ENCODE measurements around the gene RIN2.

The RIN2 gene

GRCh38 chr20:19720991-19721390, 37.1 kb upstream of the RIN2 start:
- Histone ChIP-seq H3K9me3 (ENCODE audit: insufficient read depth, low read depth, low read length) (peaks cover 4% of the 10 kb centered on the region; the same call in 1 of the 2 replicates), H3K9me2 (replicated peaks; ENCODE audit: low read depth, low read length) (no peaks in the 10 kb centered on the region), H3K4me3 (ENCODE audit: low read length, poor library complexity, severe bottlenecking) (no peak overlapping the region), H3K27me3 (ENCODE audit: insufficient read depth, low read length, poor library complexity, severe bottlenecking) (no peaks in the 10 kb centered on the region), H3K9ac (ENCODE audit: low read depth, low read length, poor library complexity, severe bottlenecking) (no peak overlapping the region), H3K4me2 (ENCODE audit: low read depth, low read length, poor library complexity, severe bottlenecking) (no peak overlapping the region), H4K20me1 (ENCODE audit: insufficient read depth, low read length, poor library complexity, severe bottlenecking) (no peaks in the 10 kb centered on the region), H3K4me1 (ENCODE audit: insufficient read depth, low read length, poor library complexity, severe bottlenecking) (no peaks in the 10 kb centered on the region), H2AFZ (ENCODE audit: low read length) (no peak overlapping the region), H3K36me3 (ENCODE audit: insufficient read depth, low read length) (no peaks in the 10 kb centered on the region), H3K79me2 (ENCODE audit: insufficient read depth, low read length) (no peaks in the 10 kb centered on the region), H3F3A (ENCODE audit: low read depth) (no peaks in the 10 kb centered on the region)
- no peak for TF ChIP-seq EZH2phosphoT487 (IDR thresholded peaks at IDR 0.05; ENCODE audit: borderline replicate concordance)
- no peak for TF ChIP-seq CTCF (conservative IDR thresholded peaks at IDR 0.05; ENCODE audit: low read length)

- Histone ChIP-seq H3K9me2 (replicated peaks; ENCODE audit: low read depth, low read length) (no peaks in the 10 kb centered on the region), H3K4me3 (ENCODE audit: low read length, poor library complexity, severe bottlenecking) (no peak overlapping the region), H3K36me3 (ENCODE audit: insufficient read depth, low read length) (no peaks in the 10 kb centered on the region), H2AFZ (ENCODE audit: low read length) (no peak overlapping the region), H3F3A (ENCODE audit: low read depth) (no peaks in the 10 kb centered on the region), H3K79me2 (ENCODE audit: insufficient read depth, low read length) (no peaks in the 10 kb centered on the region), H3K4me2 (ENCODE audit: low read depth, low read length, poor library complexity, severe bottlenecking) (no peak overlapping the region), H3K27me3 (ENCODE audit: insufficient read depth, low read length, poor library complexity, severe bottlenecking) (no peaks in the 10 kb centered on the region), H4K20me1 (ENCODE audit: insufficient read depth, low read length, poor library complexity, severe bottlenecking) (no peaks in the 10 kb centered on the region), H3K4me1 (ENCODE audit: insufficient read depth, low read length, poor library complexity, severe bottlenecking) (peaks cover 9% of the 10 kb centered on the region), H3K9ac (ENCODE audit: low read depth, low read length, poor library complexity, severe bottlenecking) (no peak overlapping the region), H3K9me3 (ENCODE audit: insufficient read depth, low read depth, low read length) (no peaks in the 10 kb centered on the region)
- no peak for TF ChIP-seq EZH2phosphoT487 (IDR thresholded peaks at IDR 0.05; ENCODE audit: borderline replicate concordance)
Measured at GRCh38 chr20:19723051-19723450, 35.0 kb upstream of the RIN2 start.

- Histone ChIP-seq H3K4me1 (ENCODE audit: insufficient read depth, low read length, poor library complexity, severe bottlenecking) (peaks cover 9% of the 10 kb centered on the region), H3F3A (ENCODE audit: low read depth) (no peaks in the 10 kb centered on the region), H3K36me3 (ENCODE audit: insufficient read depth, low read length) (no peaks in the 10 kb centered on the region), H3K4me2 (ENCODE audit: low read depth, low read length, poor library complexity, severe bottlenecking) (no peak overlapping the region), H4K20me1 (ENCODE audit: insufficient read depth, low read length, poor library complexity, severe bottlenecking) (no peaks in the 10 kb centered on the region), H3K9ac (ENCODE audit: low read depth, low read length, poor library complexity, severe bottlenecking) (no peak overlapping the region), H3K9me3 (ENCODE audit: insufficient read depth, low read depth, low read length) (no peaks in the 10 kb centered on the region), H3K4me3 (ENCODE audit: low read length, poor library complexity, severe bottlenecking) (no peak overlapping the region), H3K27me3 (ENCODE audit: insufficient read depth, low read length, poor library complexity, severe bottlenecking) (no peaks in the 10 kb centered on the region), H2AFZ (ENCODE audit: low read length) (no peak overlapping the region), H3K9me2 (replicated peaks; ENCODE audit: low read depth, low read length) (no peaks in the 10 kb centered on the region), H3K79me2 (ENCODE audit: insufficient read depth, low read length) (no peaks in the 10 kb centered on the region)
- TF ChIP-seq EZH2phosphoT487 (IDR thresholded peaks at IDR 0.05; ENCODE audit: borderline replicate concordance) (no peak), CTCF (conservative IDR thresholded peaks at IDR 0.05; ENCODE audit: low read length) (no peak)
Measured at GRCh38 chr20:19723813-19724430, 34.1 kb upstream of the RIN2 start.

- H3K4me2 ChIP-seq (ENCODE audit: low read depth, low read length, poor library complexity, severe bottlenecking) = no peak overlapping the region
Measured at GRCh38 chr20:19725373-19725772, 32.7 kb upstream of the RIN2 start.

More at GRCh38 chr20:19725373-19725772, 32.7 kb upstream of the RIN2 start:
- H3F3A ChIP-seq (ENCODE audit: low read depth) = no peaks in the 10 kb centered on the region
- no peak overlapping the region for H3K9ac ChIP-seq (ENCODE audit: low read depth, low read length, poor library complexity, severe bottlenecking)
- TF ChIP-seq CTCF (conservative IDR thresholded peaks at IDR 0.05; ENCODE audit: low read length) = no peak
- no peak for TF ChIP-seq EZH2phosphoT487 (IDR thresholded peaks at IDR 0.05; ENCODE audit: borderline replicate concordance)
- no peaks in the 10 kb centered on the region for H3K36me3 ChIP-seq (ENCODE audit: insufficient read depth, low read length)
- H3K9me3 ChIP-seq (ENCODE audit: insufficient read depth, low read depth, low read length) = no peaks in the 10 kb centered on the region
- H4K20me1 ChIP-seq (ENCODE audit: insufficient read depth, low read length, poor library complexity, severe bottlenecking) = no peaks in the 10 kb centered on the region
- no peaks in the 10 kb centered on the region for H3K9me2 ChIP-seq (replicated peaks; ENCODE audit: low read depth, low read length)
- H3K4me3 ChIP-seq (ENCODE audit: low read length, poor library complexity, severe bottlenecking) = no peak overlapping the region
- no peaks in the 10 kb centered on the region for H3K79me2 ChIP-seq (ENCODE audit: insufficient read depth, low read length)
- H2AFZ ChIP-seq (ENCODE audit: low read length) = no peak overlapping the region
- peaks cover 9% of the 10 kb centered on the region for H3K4me1 ChIP-seq (ENCODE audit: insufficient read depth, low read length, poor library complexity, severe bottlenecking)
- H3K27me3 ChIP-seq (ENCODE audit: insufficient read depth, low read length, poor library complexity, severe bottlenecking) = no peaks in the 10 kb centered on the region
